OCI-LY7 (cell line): ENCODE measurements around the gene EPS15. TPM values are rescaled to one million over a fixed set of nuclear protein-coding genes. Genes with fewer than 3 reads are reported as not detected.
"Not testable (repeated sequence)": the region's sequence is repeated elsewhere in the genome, so short reads cannot be mapped to it uniquely, and the experiment has no call there.

Experiments
- BruUV-seq: library from RNA; stranded (reverse); fragments of 400-500 nt; replicated peaks from 2 replicates; lab custom pipeline; 2021; lab: Mats Ljungman, UMichigan
- CTCF ChIA-PET: fragments of 300-600 bp; sonication (Branson Sonifier 250); formaldehyde crosslinking; loops from one replicate; lab custom pipeline; 2022; ENCODE audit warnings: antibody characterized with exemption; ENCODE audit not compliant: unreplicated experiment; lab: Charles Lee
- POLR2A ChIA-PET: fragments of 300-600 bp; sonication (Branson Sonifier 250); formaldehyde crosslinking; loops from one replicate; lab custom pipeline; 2022; ENCODE audit warnings: antibody characterized with exemption; lab: Charles Lee
- DNase-seq: peaks from one replicate; pipeline ENCODE4 v3.0.0-alpha.2; 2015; ENCODE audit warnings: low spot score
- H2AFZ ChIP-seq: fragments of 200-600 bp; sonication (generic), shearing (Covaris generic); 2 replicates; pipeline ENCODE4 v1.6.1; 2014; ENCODE audit warnings: mild to moderate bottlenecking, antibody characterized with exemption, low read length, moderate library complexity
- H3K27ac ChIP-seq: fragments of 200-600 bp; sonication (generic); 2 replicates; pipeline ENCODE4 v1.5.1; 2014; ENCODE audit warnings: mixed run types, low read depth, mild to moderate bottlenecking, moderate library complexity, low read length, inconsistent platforms; ENCODE audit not compliant: poor library complexity, severe bottlenecking
- H3K36me3 ChIP-seq: fragments of 200-600 bp; sonication (generic); 2 replicates; pipeline ENCODE4 v1.6.1; 2014; ENCODE audit warnings: mild to moderate bottlenecking, antibody characterized with exemption, low read length, moderate library complexity, mixed read lengths; ENCODE audit not compliant: insufficient read depth
- H3K4me1 ChIP-seq: fragments of 200-600 bp; sonication (generic); 2 replicates; pipeline ENCODE4 v1.5.1; 2014; ENCODE audit warnings: mild to moderate bottlenecking, low read length; ENCODE audit not compliant: insufficient read depth, poor library complexity, severe bottlenecking
- H3K4me2 ChIP-seq: fragments of 200-600 bp; sonication (generic); 2 replicates; pipeline ENCODE4 v1.6.1; 2014; ENCODE audit warnings: mild to moderate bottlenecking, low read length
- H3K4me3 ChIP-seq: fragments of 200-600 bp; sonication (generic); 2 replicates; pipeline ENCODE4 v1.5.1; 2014; ENCODE audit warnings: mild to moderate bottlenecking, low read depth, low read length; ENCODE audit not compliant: poor library complexity, severe bottlenecking
- H3K79me2 ChIP-seq: fragments of 200-600 bp; sonication (generic); 2 replicates; pipeline ENCODE4 v1.6.1; 2016; ENCODE audit warnings: low read depth, mild to moderate bottlenecking, low read length, moderate library complexity, mixed read lengths; ENCODE audit not compliant: insufficient read depth
- H3K9me2 ChIP-seq: fragments of 200-600 bp; sonication (generic); 2 replicates; pipeline ENCODE4 v1.6.1; 2016; ENCODE audit warnings: mild to moderate bottlenecking, low read length, mixed read lengths; ENCODE audit not compliant: insufficient read depth
- H3K9me3 ChIP-seq: fragments of 200-600 bp; sonication (generic); 2 replicates; pipeline ENCODE4 v1.6.1; 2014; ENCODE audit warnings: mild to moderate bottlenecking, mixed run types, low read length, mixed read lengths
- H4K20me1 ChIP-seq: fragments of 200-600 bp; sonication (generic); 2 replicates; pipeline ENCODE4 v1.6.1; 2014; ENCODE audit warnings: mild to moderate bottlenecking, antibody characterized with exemption, low read length, moderate library complexity, mixed read lengths; ENCODE audit not compliant: insufficient read depth
- EZH2phosphoT487 ChIP-seq: fragments of 200-600 bp; sonication (generic); IDR thresholded peaks from 2 replicates; pipeline ENCODE4 v1.6.1; 2018; ENCODE audit warnings: low read depth, borderline replicate concordance, mild to moderate bottlenecking, mixed run types, antibody characterized with exemption, low read length, moderate library complexity, mixed read lengths
- intact Hi-C: fragments of 100-400 bp; cut with micrococcal nuclease; formaldehyde crosslinking; loops from one replicate; pipeline ENCODE4 v1.10.0; 2022; ENCODE audit not compliant: unreplicated experiment
- total RNA-seq, 2 experiments: library from RNA; depleted of rRNA in 1 of 2; stranded (reverse); fragments of >200 nt in 1 of 2; shearing (Covaris generic) in 1 of 2; gene quantifications; 2 replicates each; pipeline ENCODE4 v1.2.3, GENCODE V29; 2014 to 2022
- TF ChIP-seq, protein P1 (sequence below): fragments of 200-600 bp; sonication (generic); conservative IDR thresholded peaks from 2 replicates; pipeline ENCODE4 v1.5.1; 2014; ENCODE audit warnings: mild to moderate bottlenecking, antibody characterized with exemption, low read length, moderate library complexity, mixed read lengths

Gene EPS15
- total RNA-seq, 2 experiments from 2014 or later: 23.8 to 73.2 TPM

DNA sequence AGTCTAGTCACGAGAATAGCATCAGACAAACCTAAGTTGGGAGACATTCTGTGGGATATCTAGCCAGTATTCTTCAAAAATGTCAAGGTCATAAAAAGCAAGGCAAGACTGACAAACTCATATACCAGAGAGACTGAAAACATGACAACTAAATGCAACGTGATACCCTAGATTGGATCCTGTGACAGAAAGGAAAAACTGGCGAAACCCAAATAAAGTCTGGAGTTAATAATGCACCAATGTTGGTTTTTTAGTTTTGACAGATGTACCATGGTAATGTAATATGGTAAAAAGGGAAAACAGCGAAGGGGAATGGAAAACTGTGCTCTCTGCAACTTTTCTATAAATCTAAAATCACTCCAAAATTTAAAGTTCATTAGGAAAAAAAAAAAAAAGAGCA lies 64.5 kb downstream of the EPS15 start:
- H3K9me2 ChIP-seq: no peaks in the 10 kb centered on the region
- TF ChIP-seq EZH2phosphoT487: no peak
- TF ChIP-seq, protein P1, sequence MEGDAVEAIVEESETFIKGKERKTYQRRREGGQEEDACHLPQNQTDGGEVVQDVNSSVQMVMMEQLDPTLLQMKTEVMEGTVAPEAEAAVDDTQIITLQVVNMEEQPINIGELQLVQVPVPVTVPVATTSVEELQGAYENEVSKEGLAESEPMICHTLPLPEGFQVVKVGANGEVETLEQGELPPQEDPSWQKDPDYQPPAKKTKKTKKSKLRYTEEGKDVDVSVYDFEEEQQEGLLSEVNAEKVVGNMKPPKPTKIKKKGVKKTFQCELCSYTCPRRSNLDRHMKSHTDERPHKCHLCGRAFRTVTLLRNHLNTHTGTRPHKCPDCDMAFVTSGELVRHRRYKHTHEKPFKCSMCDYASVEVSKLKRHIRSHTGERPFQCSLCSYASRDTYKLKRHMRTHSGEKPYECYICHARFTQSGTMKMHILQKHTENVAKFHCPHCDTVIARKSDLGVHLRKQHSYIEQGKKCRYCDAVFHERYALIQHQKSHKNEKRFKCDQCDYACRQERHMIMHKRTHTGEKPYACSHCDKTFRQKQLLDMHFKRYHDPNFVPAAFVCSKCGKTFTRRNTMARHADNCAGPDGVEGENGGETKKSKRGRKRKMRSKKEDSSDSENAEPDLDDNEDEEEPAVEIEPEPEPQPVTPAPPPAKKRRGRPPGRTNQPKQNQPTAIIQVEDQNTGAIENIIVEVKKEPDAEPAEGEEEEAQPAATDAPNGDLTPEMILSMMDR: no peak
- no peak overlapping the region for H3K4me3 ChIP-seq
- ChIA-PET POLR2A (interaction anchor here (0.7 kb wide), 1 partner anchor 57 kb away, joined by 3 read pairs; no protein-coding TSS in a partner anchor), CTCF (no interaction called here)
- no peaks in the 10 kb centered on the region for H4K20me1 ChIP-seq
- H2AFZ ChIP-seq: no peak overlapping the region
- BruUV-seq: no TSS peak
- no peaks in the 10 kb centered on the region for H3K4me1 ChIP-seq
- no peaks in the 10 kb centered on the region for H3K9me3 ChIP-seq
- DNase-seq: no peak
- H3K4me2 ChIP-seq: no peak overlapping the region
- intact Hi-C loops: no loop called here
- H3K27ac ChIP-seq: no peak overlapping the region
- H3K79me2 ChIP-seq: no peaks in the 10 kb centered on the region
- H3K36me3 ChIP-seq: peaks cover 34% of the 10 kb centered on the region

DNA sequence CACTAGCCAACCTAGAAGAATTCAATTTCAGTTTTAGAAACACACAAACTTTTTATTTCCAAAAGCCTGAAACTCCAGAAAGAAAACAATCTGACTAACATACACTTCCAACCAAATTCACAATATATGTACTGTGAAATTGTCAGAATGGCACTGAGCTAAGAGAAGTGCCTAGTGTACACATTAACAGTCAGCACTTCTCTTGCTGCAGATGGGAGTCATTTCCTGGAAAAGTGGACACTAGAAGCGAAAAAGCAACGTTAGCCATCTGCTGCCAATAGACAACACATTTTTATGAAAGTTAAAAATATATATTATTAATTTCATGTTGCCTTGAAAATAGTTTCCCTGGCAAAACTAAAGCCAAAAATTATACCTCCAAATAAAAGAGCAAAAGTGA lies 66.1 kb downstream of the EPS15 start:
- TF ChIP-seq EZH2phosphoT487: no peak
- TF ChIP-seq, protein P1: no peak
- no TSS peak for BruUV-seq
- no peak overlapping the region for H3K27ac ChIP-seq
- POLR2A ChIA-PET: interaction anchor here (0.6 kb wide), 1 partner anchor 348 kb away, joined by 4 read pairs; no protein-coding TSS in a partner anchor
- CTCF ChIA-PET: no interaction called here
- no peak overlapping the region for H3K4me2 ChIP-seq
- intact Hi-C loops: no loop called here
- H3K9me3 ChIP-seq: no peaks in the 10 kb centered on the region
- H3K9me2 ChIP-seq: no peaks in the 10 kb centered on the region
- H3K4me1 ChIP-seq: no peaks in the 10 kb centered on the region
- H3K36me3 ChIP-seq: peaks cover 29% of the 10 kb centered on the region
- H4K20me1 ChIP-seq: no peaks in the 10 kb centered on the region
- no peak overlapping the region for H2AFZ ChIP-seq
- no peak overlapping the region for H3K4me3 ChIP-seq
- no peak for DNase-seq
- H3K79me2 ChIP-seq: no peaks in the 10 kb centered on the region

DNA sequence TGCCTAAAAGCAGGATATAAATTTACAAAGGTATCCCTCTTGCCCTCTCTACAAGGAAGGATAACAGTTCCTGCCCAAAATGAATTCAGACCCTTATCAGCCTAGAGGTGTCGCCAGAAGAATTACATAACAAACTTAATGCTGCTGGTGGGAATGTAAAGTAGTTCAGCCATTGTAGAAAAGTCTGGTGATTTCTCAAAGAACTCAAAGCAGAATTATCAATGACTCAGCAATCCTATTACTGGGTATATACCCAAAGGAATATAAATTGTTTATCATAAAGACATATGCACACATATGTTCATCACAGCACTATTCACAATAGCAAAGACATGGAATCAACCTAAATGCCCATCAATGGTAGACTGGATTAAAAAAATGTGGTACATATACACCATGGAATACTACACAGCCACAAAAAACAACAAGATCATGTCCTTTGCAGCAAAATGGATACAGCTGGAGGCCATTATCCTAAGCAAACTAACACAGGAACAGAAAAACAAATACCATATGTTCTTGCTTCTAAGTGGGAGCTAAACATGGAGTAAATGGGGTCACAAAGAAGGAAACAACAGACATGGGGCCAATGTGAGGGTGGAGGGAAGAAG lies 70.1 kb downstream of the EPS15 start:
- H3K4me2 ChIP-seq, H3K9me2 ChIP-seq, intact Hi-C loops, CTCF ChIA-PET, H2AFZ ChIP-seq, DNase-seq, H3K9me3 ChIP-seq, BruUV-seq, H3K4me3 ChIP-seq, H4K20me1 ChIP-seq, H3K27ac ChIP-seq, H3K79me2 ChIP-seq, H3K4me1 ChIP-seq: not testable (repeated sequence)
- H3K36me3 ChIP-seq: peaks cover 46% of the 10 kb centered on the region
- POLR2A ChIA-PET: interaction anchor here (0.5 kb wide), 1 partner anchor 81 kb away, joined by 4 read pairs; no protein-coding TSS in a partner anchor
